CD4-positive, alpha-beta T cell treated with Interleukin-15 for 1 hour (primary cell): ENCODE data around the gene DIAPH3.

Source experiments
- DNase-seq: peaks from one replicate; pipeline ENCODE4 v3.0.0-alpha.2; 2020

DIAPH3 gene

GRCh38 chr13:59770451-59770850 lies 393.3 kb downstream of the DIAPH3 start:
- no peak for DNase-seq

- DNase-seq = no peak
Observed at GRCh38 chr13:59766236-59766635, 397.5 kb downstream of the DIAPH3 start.

GRCh38 chr13:59755632-59756290 lies 408.0 kb downstream of the DIAPH3 start:
- no peak for DNase-seq

GRCh38 chr13:59754411-59754810 lies 409.3 kb downstream of the DIAPH3 start:
- DNase-seq = no peak

GRCh38 chr13:59750860-59751259 lies 412.9 kb downstream of the DIAPH3 start:
- DNase-seq = no peak

GRCh38 chr13:59748046-59748445 lies 415.7 kb downstream of the DIAPH3 start:
- no peak for DNase-seq

- DNase-seq = no peak
Observed at GRCh38 chr13:59747529-59747928, 416.2 kb downstream of the DIAPH3 start.

- DNase-seq = no peak
Observed at GRCh38 chr13:59746291-59746962, 417.3 kb downstream of the DIAPH3 start.

- no peak for DNase-seq
Observed at GRCh38 chr13:59745392-59745788, 418.3 kb downstream of the DIAPH3 start.

- DNase-seq = no peak
Observed at GRCh38 chr13:59744747-59745391, 418.9 kb downstream of the DIAPH3 start.

- DNase-seq = no peak
Observed at GRCh38 chr13:59743195-59743594, 420.5 kb downstream of the DIAPH3 start.

GRCh38 chr13:59742467-59742866 lies 421.3 kb downstream of the DIAPH3 start:
- no peak for DNase-seq

GRCh38 chr13:59738921-59739320 lies 424.8 kb downstream of the DIAPH3 start:
- no peak for DNase-seq

GRCh38 chr13:59734393-59734792 lies 429.3 kb downstream of the DIAPH3 start:
- DNase-seq = no peak

GRCh38 chr13:59733744-59734143 lies 430.0 kb downstream of the DIAPH3 start:
- DNase-seq = no peak

- DNase-seq = no peak
Observed at GRCh38 chr13:59730026-59730425, 433.7 kb downstream of the DIAPH3 start.

GRCh38 chr13:59728896-59729545 lies 434.7 kb downstream of the DIAPH3 start:
- no peak for DNase-seq

- no peak for DNase-seq
Observed at GRCh38 chr13:59721926-59722910, 441.5 kb downstream of the DIAPH3 start.

- no peak for DNase-seq
Observed at GRCh38 chr13:59715611-59716010, 448.1 kb downstream of the DIAPH3 start.

GRCh38 chr13:59710996-59711701 lies 452.6 kb downstream of the DIAPH3 start:
- DNase-seq = no peak

GRCh38 chr13:59710416-59710815 lies 453.3 kb downstream of the DIAPH3 start:
- DNase-seq = no peak
